GM12878 (cell line): ENCODE results near the gene KCND3. TPM values are rescaled to one million over a fixed set of nuclear protein-coding genes. Genes with fewer than 3 reads are reported as not detected.

ENCODE experiments used
- BACH1 ChIP-seq: fragments of 450-650 bp; IDR thresholded peaks from 2 replicates; pipeline ENCODE4 v1.6.1; 2017; ENCODE audit warnings: mild to moderate bottlenecking, borderline replicate concordance
- BHLHE40 ChIP-seq, 2 experiments: fragments of 450-650 bp in 1 of 2; IDR thresholded peaks; 2 replicates each; pipeline ENCODE4 v1.6.1; 2011 to 2017; ENCODE audit warnings: low read depth in 2 of 2, borderline replicate concordance in 1 of 2, improper control_type of control experiment in 1 of 2, low read length in 1 of 2, mild to moderate bottlenecking in 1 of 2
- EGR1 ChIP-seq, 2 experiments: IDR thresholded peaks; 1 replicate in 1 of 2; 2 replicates in 1 of 2; pipeline ENCODE4 v1.6.1; 2011 to 2012; ENCODE audit warnings: low read depth in 2 of 2, low read length in 2 of 2, borderline replicate concordance in 1 of 2, mild to moderate bottlenecking in 1 of 2, moderate library complexity in 1 of 2
- IRF3 ChIP-seq: fragments of 450-650 bp; IDR thresholded peaks from 2 replicates; pipeline ENCODE4 v1.6.1; 2014; ENCODE audit warnings: mild to moderate bottlenecking
- KAT2A ChIP-seq: conservative IDR thresholded peaks from 2 replicates; pipeline ENCODE4 v1.6.1; 2011; ENCODE audit warnings: low read depth, low read length; ENCODE audit not compliant: control insufficient read depth
- SPI1 ChIP-seq: IDR thresholded peaks from 2 replicates; pipeline ENCODE4 v1.6.1; 2011; ENCODE audit warnings: low read depth, mild to moderate bottlenecking, low read length, moderate library complexity, borderline replicate concordance; ENCODE audit not compliant: insufficient read depth
- SREBF1 ChIP-seq: IDR thresholded peaks from 2 replicates; pipeline ENCODE4 v1.6.1; 2012; ENCODE audit warnings: mild to moderate bottlenecking, low read length
- TCF3 ChIP-seq: IDR thresholded peaks from 2 replicates; pipeline ENCODE4 v1.6.1; 2012; ENCODE audit warnings: low read depth, mild to moderate bottlenecking, low read length, borderline replicate concordance; ENCODE audit not compliant: insufficient read depth
- TCF7 ChIP-seq: IDR thresholded peaks from 2 replicates; pipeline ENCODE4 v1.6.1; 2014; ENCODE audit warnings: antibody characterized with exemption, borderline replicate concordance
- polyA plus RNA-seq, 11 experiments: library from polyadenylated mRNA; depleted of rRNA in 4 of 11; unstranded in 6 of 11; stranded (reverse) in 5 of 11; fragments of >200 nt; fragmentation: Nextera tagmentation in 4 of 11; fragmentation: Illumina TruSeq in 1 of 11; extraction: Ambion mirVana in 4 of 11; extraction: Trizol in 1 of 11; gene quantifications; 1 replicate in 1 of 11; 2 replicates in 10 of 11; pipeline versions ENCODE4 v1.2.1 to v1.2.3, GENCODE V29; 2011 to 2016; ENCODE audit warnings: inconsistent platforms in 2 of 11, missing spikeins in 2 of 11, low read depth in 1 of 11
- total RNA-seq, 4 experiments: library from RNA; depleted of rRNA in 3 of 4; stranded (reverse); fragments of >200 nt in 3 of 4; fragmentation: Illumina TruSeq in 1 of 4; extraction: Trizol in 1 of 4; gene quantifications; 2 replicates each; pipeline versions ENCODE4 v1.2.1 to v1.2.3, GENCODE V29; 2013 to 2021
- TF ChIP-seq, protein P1 (sequence below): fragments of 450-650 bp; IDR thresholded peaks from 2 replicates; pipeline ENCODE4 v1.6.1; 2017; ENCODE audit warnings: antibody characterized with exemption, mild to moderate bottlenecking, moderate library complexity
- TF ChIP-seq, protein P2 (sequence below): fragments of 450-650 bp; IDR thresholded peaks from 2 replicates; pipeline ENCODE4 v1.6.1; 2016; ENCODE audit warnings: mild to moderate bottlenecking

Gene KCND3
- total and polyA plus RNA-seq, 10 of the 15 experiments (the other 5 are each of a cell fraction or from before 2014, with no cell fraction given): 0.02 TPM; not detected in 9

DNA sequence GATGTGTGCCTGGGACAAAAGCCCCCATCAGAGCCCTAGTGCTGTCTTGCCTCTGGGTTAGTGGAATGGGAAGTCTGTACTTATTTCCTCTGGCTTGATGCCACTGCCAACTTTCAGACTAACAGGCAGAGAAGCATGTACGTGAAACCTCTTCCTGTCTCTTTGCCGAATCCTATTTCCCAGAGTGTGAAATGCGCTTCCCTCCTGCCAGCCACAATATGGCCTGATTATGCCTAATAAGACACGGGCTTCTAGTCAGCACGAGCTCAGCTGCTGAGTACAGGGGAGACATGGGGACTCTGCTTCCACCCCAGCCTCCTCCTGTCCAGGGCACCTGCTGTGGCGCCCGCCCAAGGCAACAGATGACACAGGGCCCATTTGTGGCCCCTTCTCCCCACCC, 111.4 kb downstream of the KCND3 start (continued):
- TF ChIP-seq, protein P1, sequence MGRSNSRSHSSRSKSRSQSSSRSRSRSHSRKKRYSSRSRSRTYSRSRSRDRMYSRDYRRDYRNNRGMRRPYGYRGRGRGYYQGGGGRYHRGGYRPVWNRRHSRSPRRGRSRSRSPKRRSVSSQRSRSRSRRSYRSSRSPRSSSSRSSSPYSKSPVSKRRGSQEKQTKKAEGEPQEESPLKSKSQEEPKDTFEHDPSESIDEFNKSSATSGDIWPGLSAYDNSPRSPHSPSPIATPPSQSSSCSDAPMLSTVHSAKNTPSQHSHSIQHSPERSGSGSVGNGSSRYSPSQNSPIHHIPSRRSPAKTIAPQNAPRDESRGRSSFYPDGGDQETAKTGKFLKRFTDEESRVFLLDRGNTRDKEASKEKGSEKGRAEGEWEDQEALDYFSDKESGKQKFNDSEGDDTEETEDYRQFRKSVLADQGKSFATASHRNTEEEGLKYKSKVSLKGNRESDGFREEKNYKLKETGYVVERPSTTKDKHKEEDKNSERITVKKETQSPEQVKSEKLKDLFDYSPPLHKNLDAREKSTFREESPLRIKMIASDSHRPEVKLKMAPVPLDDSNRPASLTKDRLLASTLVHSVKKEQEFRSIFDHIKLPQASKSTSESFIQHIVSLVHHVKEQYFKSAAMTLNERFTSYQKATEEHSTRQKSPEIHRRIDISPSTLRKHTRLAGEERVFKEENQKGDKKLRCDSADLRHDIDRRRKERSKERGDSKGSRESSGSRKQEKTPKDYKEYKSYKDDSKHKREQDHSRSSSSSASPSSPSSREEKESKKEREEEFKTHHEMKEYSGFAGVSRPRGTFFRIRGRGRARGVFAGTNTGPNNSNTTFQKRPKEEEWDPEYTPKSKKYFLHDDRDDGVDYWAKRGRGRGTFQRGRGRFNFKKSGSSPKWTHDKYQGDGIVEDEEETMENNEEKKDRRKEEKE: no peak
- no peak for TF ChIP-seq KAT2A
- TF ChIP-seq BHLHE40 (IDR thresholded peaks at IDR 0.05; ENCODE audit: borderline replicate concordance in 1 of 2, low read depth in 2 of 2, low read length in 1 of 2): no peak
- TF ChIP-seq TCF7: no peak
- TF ChIP-seq, protein P2, sequence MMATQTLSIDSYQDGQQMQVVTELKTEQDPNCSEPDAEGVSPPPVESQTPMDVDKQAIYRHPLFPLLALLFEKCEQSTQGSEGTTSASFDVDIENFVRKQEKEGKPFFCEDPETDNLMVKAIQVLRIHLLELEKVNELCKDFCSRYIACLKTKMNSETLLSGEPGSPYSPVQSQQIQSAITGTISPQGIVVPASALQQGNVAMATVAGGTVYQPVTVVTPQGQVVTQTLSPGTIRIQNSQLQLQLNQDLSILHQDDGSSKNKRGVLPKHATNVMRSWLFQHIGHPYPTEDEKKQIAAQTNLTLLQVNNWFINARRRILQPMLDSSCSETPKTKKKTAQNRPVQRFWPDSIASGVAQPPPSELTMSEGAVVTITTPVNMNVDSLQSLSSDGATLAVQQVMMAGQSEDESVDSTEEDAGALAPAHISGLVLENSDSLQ: no peak
- no peak for TF ChIP-seq IRF3
- no peak for TF ChIP-seq TCF3
- TF ChIP-seq SPI1: no peak
- TF ChIP-seq EGR1 (IDR thresholded peaks at IDR 0.05; ENCODE audit: borderline replicate concordance in 1 of 2, low read depth in 2 of 2, low read length in 2 of 2): no peak
- no peak for TF ChIP-seq SREBF1
- TF ChIP-seq BACH1: no peak
